Activated naive CD8-positive, alpha-beta T cell treated with anti-CD3 and anti-CD28 coated beads, Interleukin-2, amount 10 ng/mL, durations not matched to agents 7 days and 5 days (primary cell): ENCODE data around the gene SETBP1. TPM values are rescaled to one million over a fixed set of nuclear protein-coding genes. Genes with fewer than 3 reads are reported as not detected.

Source experiments
- ATAC-seq: fragments of 150-1000 bp; cut with Tn5 transposase; one replicate; pipeline ENCODE4 v1.10.0; 2021; ENCODE audit warnings: low read depth, moderate library complexity
- POLR2A ChIA-PET: fragments of 350-600 bp; sonication (Branson Sonifier 250); formaldehyde crosslinking; loops from one replicate; lab custom pipeline; 2021; ENCODE audit warnings: antibody characterized with exemption; lab: Charles Lee
- DNase-seq: peaks from one replicate; pipeline ENCODE4 v3.0.0; 2021
- H3K27ac Mint-ChIP-seq: one replicate; pipeline ENCODE4 v1.8.0; 2022; ENCODE audit warnings: mild to moderate bottlenecking, mixed read lengths
- H3K27me3 Mint-ChIP-seq: one replicate; pipeline ENCODE4 v1.8.0; 2022; ENCODE audit warnings: mild to moderate bottlenecking, moderate library complexity, mixed read lengths
- H3K36me3 Mint-ChIP-seq: one replicate; pipeline ENCODE4 v1.8.0; 2021; ENCODE audit warnings: mild to moderate bottlenecking, mixed read lengths
- H3K4me1 Mint-ChIP-seq: one replicate; pipeline ENCODE4 v1.8.0; 2021; ENCODE audit warnings: mixed read lengths
- H3K4me3 Mint-ChIP-seq: one replicate; pipeline ENCODE4 v1.8.0; 2022; ENCODE audit warnings: mild to moderate bottlenecking, moderate library complexity, mixed read lengths
- H3K9me3 Mint-ChIP-seq: one replicate; pipeline ENCODE4 v1.8.0; 2021; ENCODE audit warnings: mixed read lengths
- total RNA-seq, 2 experiments: library from RNA; stranded (reverse); gene quantifications; one replicate each; pipeline ENCODE4 v1.2.3, GENCODE V29; 2021

SETBP1 gene
- total RNA-seq, 2 experiments from 2014 or later, result 1.8 to 1.9 TPM

- no peaks in the 10 kb centered on the region for H3K4me1 Mint-ChIP-seq
These were observed 335.1 kb downstream of the SETBP1 start for GRCh38 chr18:45015788-45016128.

GRCh38 chr18:45019469-45019868 lies 338.8 kb downstream of the SETBP1 start:
- H3K4me3 Mint-ChIP-seq, result no peak overlapping the region
- H3K27ac Mint-ChIP-seq, result no peak overlapping the region
- no peak for ATAC-seq
- no peaks in the 10 kb centered on the region for H3K9me3 Mint-ChIP-seq
- H3K27me3 Mint-ChIP-seq, result peaks cover 2% of the 10 kb centered on the region
- no peaks in the 10 kb centered on the region for H3K36me3 Mint-ChIP-seq
- H3K4me1 Mint-ChIP-seq, result no peaks in the 10 kb centered on the region
- POLR2A ChIA-PET, result no interaction called here
- DNase-seq, result no peak

More at GRCh38 chr18:45015788-45016128, 335.1 kb downstream of the SETBP1 start:
- no peaks in the 10 kb centered on the region for H3K9me3 Mint-ChIP-seq
- no peak overlapping the region for H3K27ac Mint-ChIP-seq
- ATAC-seq (no peak), DNase-seq (no peak)
- H3K4me3 Mint-ChIP-seq, result no peak overlapping the region
- no peaks in the 10 kb centered on the region for H3K36me3 Mint-ChIP-seq
- POLR2A ChIA-PET, result no interaction called here
- H3K27me3 Mint-ChIP-seq, result no peaks in the 10 kb centered on the region

GRCh38 chr18:45023519-45023918 lies 342.8 kb downstream of the SETBP1 start:
- Mint-ChIP-seq H3K36me3 (no peaks in the 10 kb centered on the region), H3K9me3 (no peaks in the 10 kb centered on the region), H3K27ac (no peak overlapping the region), H3K4me1 (no peaks in the 10 kb centered on the region), H3K27me3 (peaks cover 2% of the 10 kb centered on the region), H3K4me3 (no peak overlapping the region)
- DNase-seq, result no peak
- no peak for ATAC-seq
- POLR2A ChIA-PET, result no interaction called here

- H3K27me3 Mint-ChIP-seq, result peaks cover 2% of the 10 kb centered on the region
- ATAC-seq, result no peak
- no peaks in the 10 kb centered on the region for H3K4me1 Mint-ChIP-seq
- H3K4me3 Mint-ChIP-seq, result no peak overlapping the region
- no peaks in the 10 kb centered on the region for H3K9me3 Mint-ChIP-seq
- POLR2A ChIA-PET, result no interaction called here
- no peak for DNase-seq
- no peaks in the 10 kb centered on the region for H3K36me3 Mint-ChIP-seq
- no peak overlapping the region for H3K27ac Mint-ChIP-seq
These were observed 343.8 kb downstream of the SETBP1 start for GRCh38 chr18:45024357-45025088.

- DNase-seq (no peak), ATAC-seq (no peak)
- peaks cover 2% of the 10 kb centered on the region for H3K27me3 Mint-ChIP-seq
- H3K4me1 Mint-ChIP-seq, result no peaks in the 10 kb centered on the region
- no peaks in the 10 kb centered on the region for H3K36me3 Mint-ChIP-seq
- H3K9me3 Mint-ChIP-seq, result no peaks in the 10 kb centered on the region
- H3K4me3 Mint-ChIP-seq, result no peak overlapping the region
- POLR2A ChIA-PET, result no interaction called here
- no peak overlapping the region for H3K27ac Mint-ChIP-seq
These were observed 344.4 kb downstream of the SETBP1 start for GRCh38 chr18:45025089-45025450.

- Mint-ChIP-seq H3K27me3 (peaks cover 2% of the 10 kb centered on the region), H3K4me1 (no peaks in the 10 kb centered on the region), H3K36me3 (no peaks in the 10 kb centered on the region), H3K27ac (no peak overlapping the region), H3K4me3 (no peak overlapping the region), H3K9me3 (no peaks in the 10 kb centered on the region)
- POLR2A ChIA-PET, result no interaction called here
- DNase-seq (no peak), ATAC-seq (no peak)
These were observed 345.5 kb downstream of the SETBP1 start for GRCh38 chr18:45026162-45026561.

- no peak overlapping the region for H3K27ac Mint-ChIP-seq
- H3K9me3 Mint-ChIP-seq, result no peaks in the 10 kb centered on the region
- POLR2A ChIA-PET, result no interaction called here
- ATAC-seq (no peak), DNase-seq (no peak)
- H3K36me3 Mint-ChIP-seq, result no peaks in the 10 kb centered on the region
- H3K27me3 Mint-ChIP-seq, result no peaks in the 10 kb centered on the region
- no peaks in the 10 kb centered on the region for H3K4me1 Mint-ChIP-seq
- no peak overlapping the region for H3K4me3 Mint-ChIP-seq
These were observed 353.5 kb downstream of the SETBP1 start for GRCh38 chr18:45034179-45034578.

- no peak overlapping the region for H3K27ac Mint-ChIP-seq
- no peaks in the 10 kb centered on the region for H3K27me3 Mint-ChIP-seq
- POLR2A ChIA-PET, result no interaction called here
- ATAC-seq (no peak), DNase-seq (no peak)
- H3K4me3 Mint-ChIP-seq, result no peak overlapping the region
- H3K4me1 Mint-ChIP-seq, result no peaks in the 10 kb centered on the region
- H3K9me3 Mint-ChIP-seq, result no peaks in the 10 kb centered on the region
- no peaks in the 10 kb centered on the region for H3K36me3 Mint-ChIP-seq
These were observed 356.9 kb downstream of the SETBP1 start for GRCh38 chr18:45037618-45038017.

- Mint-ChIP-seq H3K9me3 (no peaks in the 10 kb centered on the region), H3K36me3 (no peaks in the 10 kb centered on the region), H3K27ac (no peak overlapping the region), H3K27me3 (no peaks in the 10 kb centered on the region), H3K4me1 (no peaks in the 10 kb centered on the region), H3K4me3 (no peak overlapping the region)
- ATAC-seq (no peak), DNase-seq (no peak)
- POLR2A ChIA-PET, result no interaction called here
These were observed 358.7 kb downstream of the SETBP1 start for GRCh38 chr18:45039376-45039775.

GRCh38 chr18:45040879-45041278 lies 360.2 kb downstream of the SETBP1 start:
- Mint-ChIP-seq H3K27me3 (no peaks in the 10 kb centered on the region), H3K9me3 (no peaks in the 10 kb centered on the region)

GRCh38 chr18:45044787-45045186 lies 364.1 kb downstream of the SETBP1 start:
- H3K9me3 Mint-ChIP-seq, result no peaks in the 10 kb centered on the region
- POLR2A ChIA-PET, result no interaction called here
- no peak for DNase-seq
- H3K27ac Mint-ChIP-seq, result no peak overlapping the region
- no peaks in the 10 kb centered on the region for H3K4me1 Mint-ChIP-seq
- no peak overlapping the region for H3K4me3 Mint-ChIP-seq
- H3K36me3 Mint-ChIP-seq, result no peaks in the 10 kb centered on the region
- H3K27me3 Mint-ChIP-seq, result no peaks in the 10 kb centered on the region
- ATAC-seq, result no peak

More at GRCh38 chr18:45040879-45041278, 360.2 kb downstream of the SETBP1 start:
- Mint-ChIP-seq H3K4me1 (no peaks in the 10 kb centered on the region), H3K27ac (no peak overlapping the region), H3K36me3 (no peaks in the 10 kb centered on the region), H3K4me3 (no peak overlapping the region)
- DNase-seq (no peak), ATAC-seq (no peak)
- POLR2A ChIA-PET, result no interaction called here

- DNase-seq (no peak), ATAC-seq (no peak)
- no peaks in the 10 kb centered on the region for H3K27me3 Mint-ChIP-seq
- H3K4me1 Mint-ChIP-seq, result no peaks in the 10 kb centered on the region
- H3K27ac Mint-ChIP-seq, result no peak overlapping the region
- H3K9me3 Mint-ChIP-seq, result no peaks in the 10 kb centered on the region
- no peaks in the 10 kb centered on the region for H3K36me3 Mint-ChIP-seq
- no peak overlapping the region for H3K4me3 Mint-ChIP-seq
- POLR2A ChIA-PET, result no interaction called here
These were observed 365.5 kb downstream of the SETBP1 start for GRCh38 chr18:45046228-45046627.

GRCh38 chr18:45046961-45047360 lies 366.3 kb downstream of the SETBP1 start:
- Mint-ChIP-seq H3K27ac (no peak overlapping the region), H3K27me3 (no peaks in the 10 kb centered on the region), H3K36me3 (no peaks in the 10 kb centered on the region), H3K4me1 (no peaks in the 10 kb centered on the region), H3K4me3 (no peak overlapping the region), H3K9me3 (no peaks in the 10 kb centered on the region)
- ATAC-seq, result no peak
- DNase-seq, result no peak
- POLR2A ChIA-PET, result no interaction called here

- Mint-ChIP-seq H3K27ac (no peak overlapping the region), H3K36me3 (no peaks in the 10 kb centered on the region), H3K27me3 (peaks cover 4% of the 10 kb centered on the region), H3K4me3 (no peak overlapping the region), H3K9me3 (no peaks in the 10 kb centered on the region), H3K4me1 (no peaks in the 10 kb centered on the region)
- DNase-seq, result no peak
- POLR2A ChIA-PET, result no interaction called here
- ATAC-seq, result no peak
These were observed 369.1 kb downstream of the SETBP1 start for GRCh38 chr18:45049578-45050319.
